ENCODE measurements around the gene ARHGAP40.
"Not testable (repeated sequence)": the region's sequence is repeated elsewhere in the genome, so short reads cannot be mapped to it uniquely, and the experiment has no call there.

DNA sequence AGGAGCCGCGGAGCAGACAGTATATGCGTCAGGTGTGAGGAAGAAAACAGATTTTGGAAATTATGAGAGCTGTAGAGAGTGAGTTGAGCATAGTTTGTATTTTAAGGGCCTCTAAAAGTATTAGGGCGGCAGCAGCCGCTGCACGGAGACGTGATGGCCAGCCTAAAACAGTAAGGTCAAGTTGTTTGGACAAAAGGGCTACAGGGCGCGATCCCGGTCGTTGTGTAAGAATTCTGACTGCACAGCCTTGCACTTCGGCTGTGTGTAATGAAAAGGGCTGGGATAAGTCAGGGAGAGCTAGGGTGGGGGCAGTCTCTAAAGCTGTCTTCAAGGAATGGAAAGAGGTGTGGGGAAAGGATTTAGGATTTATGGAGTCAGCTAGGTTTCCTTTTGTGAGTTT lies 7.3 kb upstream of the ARHGAP40 start:
- TF ChIP-seq, protein P1, sequence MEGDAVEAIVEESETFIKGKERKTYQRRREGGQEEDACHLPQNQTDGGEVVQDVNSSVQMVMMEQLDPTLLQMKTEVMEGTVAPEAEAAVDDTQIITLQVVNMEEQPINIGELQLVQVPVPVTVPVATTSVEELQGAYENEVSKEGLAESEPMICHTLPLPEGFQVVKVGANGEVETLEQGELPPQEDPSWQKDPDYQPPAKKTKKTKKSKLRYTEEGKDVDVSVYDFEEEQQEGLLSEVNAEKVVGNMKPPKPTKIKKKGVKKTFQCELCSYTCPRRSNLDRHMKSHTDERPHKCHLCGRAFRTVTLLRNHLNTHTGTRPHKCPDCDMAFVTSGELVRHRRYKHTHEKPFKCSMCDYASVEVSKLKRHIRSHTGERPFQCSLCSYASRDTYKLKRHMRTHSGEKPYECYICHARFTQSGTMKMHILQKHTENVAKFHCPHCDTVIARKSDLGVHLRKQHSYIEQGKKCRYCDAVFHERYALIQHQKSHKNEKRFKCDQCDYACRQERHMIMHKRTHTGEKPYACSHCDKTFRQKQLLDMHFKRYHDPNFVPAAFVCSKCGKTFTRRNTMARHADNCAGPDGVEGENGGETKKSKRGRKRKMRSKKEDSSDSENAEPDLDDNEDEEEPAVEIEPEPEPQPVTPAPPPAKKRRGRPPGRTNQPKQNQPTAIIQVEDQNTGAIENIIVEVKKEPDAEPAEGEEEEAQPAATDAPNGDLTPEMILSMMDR (conservative IDR thresholded peaks at IDR 0.05 in 1 of 2, IDR thresholded peaks at IDR 0.05 in 1 of 2; ENCODE audit: low read depth in 1 of 2, low read length in 2 of 2) = not testable (repeated sequence)
- TF ChIP-seq EZH2 (IDR thresholded peaks at IDR 0.05; ENCODE audit: low read length, missing control alignments) = not testable (repeated sequence)
